GM19455 (cell line): ENCODE measurements around the gene ADAMTSL1.

Source experiments
- ATAC-seq: cut with Tn5 transposase; IDR thresholded peaks from one replicate; pipeline ENCODE4 v1.9.1; 2021; ENCODE audit not compliant: unreplicated experiment

The ADAMTSL1 gene

GRCh38 chr9:18848657-18849056 lies 374.7 kb downstream of the ADAMTSL1 start:
- ATAC-seq: no peak

- no peak for ATAC-seq
These were observed 375.3 kb downstream of the ADAMTSL1 start for GRCh38 chr9:18849270-18849669.

GRCh38 chr9:18849890-18850677 lies 376.1 kb downstream of the ADAMTSL1 start:
- no peak for ATAC-seq

DNA sequence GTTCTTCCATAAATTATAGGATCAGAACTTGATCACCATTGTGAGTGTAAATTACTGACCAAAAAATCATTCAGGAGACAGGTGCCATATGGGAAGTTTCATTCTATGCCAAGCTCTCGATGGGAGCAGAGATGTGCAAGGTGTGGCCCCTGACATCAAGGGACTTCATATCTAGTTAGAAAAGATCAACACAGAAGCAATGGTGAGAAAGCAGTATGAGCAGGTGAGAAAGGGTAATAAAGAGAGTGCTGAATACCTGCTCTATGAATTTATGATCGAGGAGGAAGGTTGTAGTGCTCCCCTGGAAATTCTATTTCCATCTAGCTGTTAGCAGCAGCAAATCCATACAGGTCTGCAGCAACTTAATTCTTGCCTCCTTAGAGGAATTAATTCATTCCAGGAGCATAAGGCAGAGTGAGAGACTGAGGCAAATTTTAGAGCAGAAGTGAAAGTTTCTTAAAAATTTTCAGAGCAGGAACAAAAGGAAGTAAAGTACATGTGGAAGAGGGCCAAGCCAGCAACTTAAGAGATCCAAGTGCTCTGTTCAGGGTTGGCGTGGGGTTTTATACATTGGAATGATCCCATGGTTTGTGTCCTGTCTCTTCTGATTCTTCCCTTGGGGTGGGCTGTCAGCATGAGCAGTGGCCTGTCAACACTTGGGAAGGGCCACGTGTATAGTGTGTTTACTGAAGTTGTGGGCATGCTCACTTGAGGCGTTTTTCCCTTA lies 377.3 kb downstream of the ADAMTSL1 start:
- ATAC-seq: no peak

GRCh38 chr9:18855656-18856055 lies 381.7 kb downstream of the ADAMTSL1 start:
- ATAC-seq: no peak

DNA sequence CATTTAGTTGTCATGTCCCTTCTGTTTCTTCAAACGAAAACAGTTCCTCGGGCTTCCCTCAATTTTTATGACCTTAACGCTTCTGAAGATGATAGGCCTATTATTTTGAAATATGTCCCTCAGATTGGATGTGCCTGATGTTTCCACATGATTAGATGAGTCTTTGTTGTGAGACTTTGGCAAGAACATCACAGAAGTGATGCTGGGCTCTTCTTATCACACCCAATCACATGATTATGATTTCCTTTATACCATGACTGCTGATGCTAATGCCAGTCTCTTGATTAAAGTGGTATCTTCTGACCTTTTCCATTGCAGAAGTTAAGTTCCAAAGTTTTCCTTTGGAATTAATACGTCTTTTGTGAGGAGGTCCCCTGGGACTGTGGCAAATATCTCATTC lies 383.4 kb downstream of the ADAMTSL1 start:
- ATAC-seq: no peak

DNA sequence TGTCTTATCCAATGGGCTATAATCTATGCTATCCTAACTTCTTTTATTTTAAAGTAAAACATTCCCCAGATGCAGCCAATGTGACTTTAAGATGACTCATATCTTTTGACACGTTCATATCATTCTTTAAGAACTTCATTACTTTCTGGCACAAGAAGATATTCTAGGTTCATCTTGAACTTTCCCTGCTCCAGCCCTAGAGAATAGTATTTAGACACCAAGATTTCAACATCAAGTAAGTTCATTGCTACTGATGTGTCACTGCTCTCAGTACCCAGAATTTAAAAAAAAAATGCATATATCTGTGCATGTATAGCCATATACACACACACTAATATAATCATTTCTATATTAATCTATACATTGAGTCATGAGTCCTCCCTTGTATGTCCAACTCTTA lies 383.8 kb downstream of the ADAMTSL1 start:
- ATAC-seq: no peak

DNA sequence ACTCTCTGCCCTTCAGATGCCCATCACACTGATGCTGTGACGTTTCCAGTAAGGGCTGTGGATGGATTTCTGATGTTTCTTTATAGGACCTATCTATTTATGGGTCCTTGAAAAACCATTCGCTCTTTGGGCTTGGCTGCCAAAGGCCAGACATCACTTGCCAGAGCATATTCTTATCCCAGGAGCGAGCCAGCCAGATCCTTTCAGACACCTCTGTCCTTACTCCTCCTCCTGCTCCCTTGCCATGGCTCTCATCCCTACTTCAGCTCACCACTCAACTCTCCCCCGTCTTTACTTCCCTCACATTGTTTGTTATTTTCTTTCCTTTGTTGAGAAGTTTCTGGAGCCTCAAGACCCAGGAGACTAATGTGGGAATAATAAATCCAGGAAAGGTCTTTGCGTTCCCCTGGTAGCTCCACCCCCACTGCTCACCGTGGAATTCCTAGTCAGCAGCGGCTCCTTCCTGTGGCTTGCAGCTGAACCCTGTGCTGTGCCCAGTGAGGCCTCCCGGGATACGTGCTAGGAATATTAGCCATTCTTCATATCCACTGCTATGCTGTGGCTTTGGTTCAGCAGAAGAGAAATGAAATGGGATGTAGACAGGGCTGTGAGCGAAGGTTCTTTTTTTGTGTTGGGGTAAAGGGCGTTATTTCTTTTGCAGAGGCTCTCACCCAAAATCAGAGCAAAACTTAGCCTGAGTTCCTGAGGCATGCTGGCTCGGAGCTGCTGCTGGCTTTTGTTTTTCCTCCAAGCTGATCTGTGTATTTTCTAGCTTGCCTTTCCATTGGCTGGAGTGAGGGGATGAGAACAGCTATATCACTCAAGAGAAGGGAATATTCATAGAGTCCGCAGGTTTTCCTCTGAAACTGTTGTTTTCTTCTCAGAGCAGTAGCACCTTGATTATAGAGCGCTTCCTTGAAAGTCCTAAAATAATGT lies 387.9 kb downstream of the ADAMTSL1 start:
- no peak for ATAC-seq

DNA sequence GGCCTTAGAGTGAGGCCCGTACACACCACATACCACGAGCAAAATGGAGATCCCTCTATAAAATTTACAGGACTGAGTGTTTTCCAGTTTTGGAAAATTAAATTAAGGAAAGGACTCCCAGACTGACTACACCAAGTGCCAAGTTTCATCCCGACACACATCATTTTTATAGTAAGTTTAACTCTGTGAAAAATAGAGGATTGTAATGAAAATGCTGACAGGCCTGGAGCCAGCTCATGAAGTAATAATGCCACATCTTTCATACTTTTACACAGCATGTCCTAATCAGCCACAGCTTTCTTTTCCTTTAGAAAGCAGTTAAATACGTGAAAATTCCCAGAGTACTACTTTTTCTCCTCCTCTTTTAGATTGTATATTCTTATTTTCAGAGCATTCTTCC lies 389.8 kb downstream of the ADAMTSL1 start:
- no peak for ATAC-seq

GRCh38 chr9:18864516-18864915 lies 390.6 kb downstream of the ADAMTSL1 start:
- no peak for ATAC-seq

- no peak for ATAC-seq
These were observed 391.6 kb downstream of the ADAMTSL1 start for GRCh38 chr9:18865542-18865941.

DNA sequence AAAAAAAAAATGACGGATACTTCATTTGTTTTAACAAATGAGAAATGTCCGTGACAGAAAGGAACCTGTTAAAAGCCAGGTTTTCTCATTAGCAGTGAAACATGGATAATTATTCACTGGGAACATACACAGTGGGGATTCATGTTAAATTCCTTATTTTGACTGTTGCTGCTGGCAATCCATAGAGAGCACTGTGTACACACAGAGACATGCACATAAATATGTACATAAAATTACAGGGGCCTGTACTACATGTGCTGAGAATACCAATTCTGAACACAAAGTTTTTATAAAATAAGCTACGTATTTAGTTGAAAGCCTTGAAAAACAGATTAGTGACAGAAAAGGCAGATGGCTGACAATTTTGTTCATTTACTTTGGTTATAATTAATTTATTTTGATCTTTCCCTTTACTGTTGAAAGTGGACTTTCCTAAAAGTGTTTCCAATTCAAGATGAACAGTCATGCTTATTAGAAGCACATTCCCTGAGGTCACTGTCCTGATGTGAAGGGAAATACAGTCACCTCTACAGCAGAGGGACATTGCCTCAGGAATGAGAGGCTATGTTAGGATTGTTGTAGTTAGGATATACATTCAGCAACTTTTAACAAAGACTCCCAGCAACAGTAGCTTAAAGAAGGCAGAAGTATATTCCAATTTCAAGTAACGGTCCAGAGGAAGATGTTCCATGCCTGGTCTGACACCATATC lies 392.3 kb downstream of the ADAMTSL1 start:
- no peak for ATAC-seq

DNA sequence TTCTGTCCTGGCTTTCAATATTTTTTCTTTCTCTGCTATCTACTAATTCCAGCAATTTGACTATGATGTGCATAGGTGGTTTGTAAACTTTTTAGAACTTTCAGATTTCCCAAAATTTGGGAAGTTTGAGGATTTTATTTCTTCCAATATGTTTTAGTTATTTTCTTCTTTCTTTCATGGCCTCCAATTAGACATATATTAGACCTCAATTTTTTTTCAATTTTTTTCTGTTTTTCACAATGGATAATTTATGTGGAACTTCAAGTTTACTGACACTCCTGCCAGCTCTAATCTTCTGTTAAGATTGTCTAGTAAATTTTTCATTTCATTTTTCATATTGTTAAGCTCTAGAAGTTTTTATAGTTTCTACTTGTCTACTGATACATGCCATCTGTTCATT lies 395.8 kb downstream of the ADAMTSL1 start:
- ATAC-seq: no peak

- no peak for ATAC-seq
These were observed 400.1 kb downstream of the ADAMTSL1 start for GRCh38 chr9:18874069-18874468.

DNA sequence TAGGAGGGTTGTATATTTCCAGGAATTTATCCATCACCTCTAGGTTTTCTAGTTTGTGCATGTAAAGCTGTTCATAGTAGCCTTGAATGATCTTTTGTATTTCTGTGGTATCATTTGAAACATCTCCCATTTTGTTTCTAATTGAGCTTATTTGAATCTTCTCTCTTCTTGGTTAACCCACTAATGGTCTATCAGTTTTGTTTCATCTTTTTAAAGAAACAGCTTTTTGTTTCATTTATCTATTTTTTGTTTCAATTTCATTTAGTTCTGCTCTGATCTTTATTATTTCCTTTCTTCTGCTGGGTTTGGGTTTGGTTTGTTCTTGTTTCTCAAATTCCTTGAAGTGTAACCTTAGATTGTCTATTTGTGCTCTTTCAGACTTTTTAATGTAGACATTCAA lies 401.0 kb downstream of the ADAMTSL1 start:
- ATAC-seq: peak; percentile 73

DNA sequence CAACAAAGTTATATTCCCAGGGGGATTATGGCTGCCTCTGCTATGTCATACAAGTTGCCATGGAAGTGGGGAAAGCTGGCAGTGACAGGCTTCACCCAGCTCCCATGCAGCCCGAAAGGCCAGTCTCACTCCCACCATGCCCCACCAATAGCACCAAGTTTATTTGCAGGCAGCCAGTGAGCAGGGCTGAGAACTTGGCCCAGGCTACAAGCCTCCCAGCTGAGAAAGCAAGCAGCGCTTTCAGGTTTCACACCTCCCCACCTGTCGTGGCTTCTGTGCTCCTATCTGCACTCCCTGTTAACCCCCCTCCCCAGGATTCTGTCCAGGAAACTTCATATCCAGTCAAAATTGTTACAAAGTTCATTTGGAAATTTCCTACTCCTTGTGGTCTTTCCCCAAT lies 404.0 kb downstream of the ADAMTSL1 start:
- ATAC-seq: no peak

DNA sequence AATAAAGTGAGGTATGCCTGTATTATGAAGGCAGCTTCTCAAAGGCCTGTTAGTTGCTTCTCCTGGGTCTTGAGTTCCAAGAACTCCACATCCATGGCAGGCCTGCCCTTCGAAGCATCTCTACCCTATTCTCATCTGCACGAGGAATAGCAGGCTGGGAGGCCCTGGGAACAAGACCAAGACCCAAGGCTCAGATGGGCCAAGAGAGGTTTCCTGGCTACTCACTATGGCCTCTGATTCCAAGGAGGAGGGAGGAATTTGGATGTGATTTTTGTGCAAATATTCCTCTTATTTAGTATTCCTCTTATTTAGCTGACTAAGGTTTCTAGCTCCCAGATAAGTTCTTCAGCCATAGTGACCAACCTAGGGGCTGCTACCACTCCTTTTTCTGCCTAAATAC lies 407.8 kb downstream of the ADAMTSL1 start:
- ATAC-seq: no peak

DNA sequence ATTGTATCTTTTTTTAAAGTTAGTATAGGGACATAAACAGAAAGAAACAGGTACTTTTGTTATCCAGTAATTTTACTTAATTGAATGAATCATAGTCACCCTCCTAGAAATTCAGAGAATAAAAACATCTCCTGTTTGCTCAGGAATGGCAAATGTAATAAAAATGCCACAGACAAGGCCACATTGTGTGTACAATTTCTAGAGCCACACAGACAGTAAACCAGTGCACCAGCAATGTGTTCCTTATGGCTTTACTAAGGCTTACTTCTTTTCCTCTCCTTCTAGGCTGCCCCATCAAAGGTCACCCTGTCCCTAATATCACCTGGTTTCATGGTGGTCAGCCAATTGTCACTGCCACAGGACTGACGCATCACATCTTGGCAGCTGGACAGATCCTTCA lies 413.6 kb downstream of the ADAMTSL1 start:
- ATAC-seq: no peak

DNA sequence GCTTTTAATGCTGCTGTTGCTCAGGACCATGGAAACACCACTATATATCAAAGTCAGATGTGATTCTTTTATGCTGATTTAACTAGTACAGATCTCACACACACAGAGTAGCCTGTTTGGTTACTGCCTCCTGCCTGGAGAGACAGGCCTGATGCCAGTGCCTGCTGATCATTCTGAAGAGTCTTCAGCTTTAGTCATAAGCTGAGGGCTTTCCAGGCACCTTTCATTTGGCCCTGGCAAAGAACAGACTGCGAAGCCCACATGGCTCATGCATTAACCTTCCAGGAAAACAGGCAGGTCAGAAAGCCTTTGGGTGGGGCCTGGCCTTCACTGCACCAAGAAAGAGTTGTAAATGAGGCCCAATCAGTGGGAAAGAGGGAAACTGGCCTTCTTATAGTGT lies 414.3 kb downstream of the ADAMTSL1 start:
- no peak for ATAC-seq

GRCh38 chr9:18889550-18889949 lies 415.6 kb downstream of the ADAMTSL1 start:
- no peak for ATAC-seq

- ATAC-seq: peak; percentile 82
These were observed 416.4 kb downstream of the ADAMTSL1 start for GRCh38 chr9:18890372-18890771.
